Spleen (tissue), 7 donors: Measurements from ENCODE around the gene STMN3.

Source experiments
- CTCF ChIP-seq, 11 experiments: fragments of 200-600 bp in 7 of 11; fragments of 450-650 bp in 4 of 11; sonication (generic) in 4 of 11; IDR thresholded peaks in 8 of 11; conservative IDR thresholded peaks in 3 of 11; 1 replicate in 7 of 11; 2 replicates in 4 of 11; pipeline versions ENCODE4 v1.4.0 to v1.8.0; 2016 to 2021; ENCODE audit warnings: antibody characterized with exemption in 11 of 11, inconsistent platforms in 4 of 11, mild to moderate bottlenecking in 1 of 11
- POLR2A ChIP-seq, 3 donors: fragments of 450-650 bp; IDR thresholded peaks; one replicate each; pipeline ENCODE4 v1.5.1; 2017; ENCODE audit warnings: antibody characterized with exemption in 3 of 3, mild to moderate bottlenecking in 1 of 3
- donor health status: DM: no; HTN: no; CAD: no; lungs with moderate emphysema.
- donor health status: DM: no; HTN: no; CAD: no.
- donor health status: DM: no; HTN: no; CAD: no.

DNA sequence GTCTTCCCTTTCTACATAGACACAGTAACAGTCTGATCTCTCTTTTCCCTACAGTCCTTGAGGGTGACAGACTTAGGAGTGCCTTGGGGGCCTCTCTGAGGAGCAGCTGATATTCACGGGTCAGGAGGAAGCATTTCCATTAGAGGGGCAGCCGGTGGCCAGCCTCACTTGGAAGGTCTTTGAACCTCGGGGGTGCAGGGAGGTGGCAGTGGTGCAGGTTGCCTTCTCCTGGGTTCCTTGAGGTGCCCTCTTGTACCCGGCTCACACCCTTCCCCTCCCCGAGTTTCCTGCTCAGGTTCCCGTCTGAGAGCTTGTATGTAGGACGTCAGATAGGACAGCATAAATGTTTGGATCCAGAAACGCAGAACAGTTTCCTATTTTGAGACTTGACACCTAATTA, 7.4 kb upstream of the STMN3 start:
- TF ChIP-seq CTCF (IDR thresholded peaks at IDR 0.05 in 8 of 11, conservative IDR thresholded peaks at IDR 0.05 in 3 of 11) (no peak), POLR2A (IDR thresholded peaks at IDR 0.05) (no peak)
